Activated naive CD4-positive, alpha-beta T cell (primary cell): ENCODE results near the gene ACR.
"Not testable (repeated sequence)": the region's sequence is repeated elsewhere in the genome, so short reads cannot be mapped to it uniquely, and the experiment has no call there.

Experiments
- DNase-seq, 4 experiments: peaks; one replicate each; lab custom pipeline; 2025; lab: John Stamatoyannopoulos, UW

ACR gene

DNA sequence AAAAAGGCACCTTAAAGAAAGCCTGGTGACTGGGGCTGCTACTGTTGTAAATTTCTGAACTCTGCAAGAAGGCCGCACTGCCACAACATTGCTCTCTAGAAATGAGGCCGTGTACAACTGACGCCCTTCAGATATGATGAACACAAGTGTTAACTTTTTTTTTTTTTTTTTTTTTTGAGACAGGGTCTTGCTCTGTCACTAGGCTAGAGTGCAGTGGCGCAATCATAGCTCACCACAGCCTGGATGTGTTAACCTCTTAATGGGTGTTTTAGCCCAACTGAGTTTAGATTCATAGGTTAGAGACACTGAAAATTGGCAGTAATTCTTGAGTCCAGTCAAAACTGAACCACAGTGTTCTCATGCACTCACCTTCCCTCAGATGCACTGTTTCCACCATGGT, 42.2 kb downstream of the ACR start:
- DNase-seq: not testable (repeated sequence)

DNA sequence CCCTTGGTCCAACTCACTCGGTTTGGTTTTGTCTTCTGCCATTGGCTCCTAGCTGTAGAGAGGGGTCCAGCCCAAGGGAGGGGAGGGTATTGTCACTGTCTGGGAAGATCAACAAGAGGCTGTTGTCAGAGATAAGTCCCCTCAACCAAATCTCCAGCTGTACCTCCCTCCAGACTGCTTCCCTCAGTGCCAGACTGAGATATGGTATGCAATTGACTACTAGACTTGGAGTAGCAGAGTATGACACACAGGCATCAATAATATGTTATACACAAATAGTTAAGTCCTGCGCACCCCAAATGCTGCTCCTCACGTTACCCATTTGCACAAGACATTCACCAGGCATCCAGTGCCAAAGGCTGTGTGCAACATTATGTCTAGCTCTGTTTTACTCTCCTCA, 44.2 kb downstream of the ACR start:
- not testable (repeated sequence) for DNase-seq

- DNase-seq: peak; percentile 68 to 84 (median 75)
These were observed 45.3 kb downstream of the ACR start, which contains the start of gene RABL2B for GRCh38 chr22:50783033-50783879. Gene RABL2B (minus strand): TSS chr22:50783636. CDS start chr22:50782294, 1,342 bp downstream.

- not testable (repeated sequence) for DNase-seq
These were observed 45.9 kb downstream of the ACR start for GRCh38 chr22:50783880-50784276.

GRCh38 chr22:50785289-50785688, 47.3 kb downstream of the ACR start:
- DNase-seq: not testable (repeated sequence)

- not testable (repeated sequence) for DNase-seq
These were observed 48.9 kb downstream of the ACR start for GRCh38 chr22:50786936-50787335.
